ENCODE results near the gene UBE4B. TPM values are rescaled to one million over a fixed set of nuclear protein-coding genes. Genes with fewer than 3 reads are reported as not detected.

Gene UBE4B
- total RNA-seq, 1 donor from 2014 or later, result 54.8 TPM

DNA sequence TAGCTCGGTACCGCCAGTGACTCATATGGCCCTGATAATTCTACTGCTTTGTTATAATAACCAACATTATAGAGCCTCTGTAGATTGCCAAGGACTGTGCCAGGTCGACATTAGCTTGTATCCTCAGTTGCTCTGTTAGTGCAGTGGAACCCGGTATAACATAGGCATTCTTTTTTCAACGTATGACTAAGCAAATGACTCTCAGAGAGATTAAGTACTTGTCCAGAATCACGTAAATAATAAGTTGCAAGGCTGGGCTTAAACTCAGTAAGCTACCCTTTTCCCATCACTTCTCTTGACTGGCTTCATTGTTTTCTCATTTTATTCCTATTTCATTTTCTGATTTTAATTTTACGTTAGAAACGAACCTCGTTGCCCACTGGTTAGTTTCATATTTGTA, 85.1 kb downstream of the UBE4B start:
- H3K4me1 Mint-ChIP-seq (ENCODE audit: unreplicated experiment), result no peaks in the 10 kb centered on the region
- peaks cover 19% of the 10 kb centered on the region for H3K36me3 Mint-ChIP-seq (ENCODE audit: low read depth, unreplicated experiment)

GRCh38 chr1:10121688-10122087, 88.9 kb downstream of the UBE4B start:
- no peak overlapping the region for H3K4me3 Mint-ChIP-seq (ENCODE audit: unreplicated experiment)
- no peaks in the 10 kb centered on the region for H3K9me3 Mint-ChIP-seq (ENCODE audit: unreplicated experiment)
- H3K36me3 Mint-ChIP-seq (ENCODE audit: low read depth, unreplicated experiment), result peaks cover 8% of the 10 kb centered on the region
- no peaks in the 10 kb centered on the region for H3K4me1 Mint-ChIP-seq (ENCODE audit: unreplicated experiment)
- DNase-seq (ENCODE audit: low spot score), result no peak
- TF ChIP-seq CTCF (IDR thresholded peaks at IDR 0.05; ENCODE audit: unreplicated experiment), result no peak
- no peak overlapping the region for H3K27ac Mint-ChIP-seq (ENCODE audit: unreplicated experiment)
- H3K27me3 Mint-ChIP-seq (ENCODE audit: unreplicated experiment), result no peaks in the 10 kb centered on the region

More for the DNA sequence above, 85.1 kb downstream of the UBE4B start:
- TF ChIP-seq CTCF (IDR thresholded peaks at IDR 0.05; ENCODE audit: unreplicated experiment), result no peak
- H3K27me3 Mint-ChIP-seq (ENCODE audit: unreplicated experiment), result peaks cover 6% of the 10 kb centered on the region
- H3K27ac Mint-ChIP-seq (ENCODE audit: unreplicated experiment), result no peak overlapping the region
- no peak overlapping the region for H3K4me3 Mint-ChIP-seq (ENCODE audit: unreplicated experiment)
- H3K9me3 Mint-ChIP-seq (ENCODE audit: unreplicated experiment), result no peaks in the 10 kb centered on the region
- DNase-seq (ENCODE audit: low spot score), result no peak

GRCh38 chr1:10122926-10123325, 90.2 kb downstream of the UBE4B start:
- no peak for TF ChIP-seq CTCF (IDR thresholded peaks at IDR 0.05; ENCODE audit: unreplicated experiment)
- Mint-ChIP-seq H3K36me3 (ENCODE audit: low read depth, unreplicated experiment) (peaks cover 8% of the 10 kb centered on the region), H3K27ac (ENCODE audit: unreplicated experiment) (no peak overlapping the region), H3K4me3 (ENCODE audit: unreplicated experiment) (no peak overlapping the region), H3K4me1 (ENCODE audit: unreplicated experiment) (no peaks in the 10 kb centered on the region), H3K9me3 (ENCODE audit: unreplicated experiment) (no peaks in the 10 kb centered on the region), H3K27me3 (ENCODE audit: unreplicated experiment) (no peaks in the 10 kb centered on the region)
- DNase-seq (ENCODE audit: low spot score), result no peak

DNA sequence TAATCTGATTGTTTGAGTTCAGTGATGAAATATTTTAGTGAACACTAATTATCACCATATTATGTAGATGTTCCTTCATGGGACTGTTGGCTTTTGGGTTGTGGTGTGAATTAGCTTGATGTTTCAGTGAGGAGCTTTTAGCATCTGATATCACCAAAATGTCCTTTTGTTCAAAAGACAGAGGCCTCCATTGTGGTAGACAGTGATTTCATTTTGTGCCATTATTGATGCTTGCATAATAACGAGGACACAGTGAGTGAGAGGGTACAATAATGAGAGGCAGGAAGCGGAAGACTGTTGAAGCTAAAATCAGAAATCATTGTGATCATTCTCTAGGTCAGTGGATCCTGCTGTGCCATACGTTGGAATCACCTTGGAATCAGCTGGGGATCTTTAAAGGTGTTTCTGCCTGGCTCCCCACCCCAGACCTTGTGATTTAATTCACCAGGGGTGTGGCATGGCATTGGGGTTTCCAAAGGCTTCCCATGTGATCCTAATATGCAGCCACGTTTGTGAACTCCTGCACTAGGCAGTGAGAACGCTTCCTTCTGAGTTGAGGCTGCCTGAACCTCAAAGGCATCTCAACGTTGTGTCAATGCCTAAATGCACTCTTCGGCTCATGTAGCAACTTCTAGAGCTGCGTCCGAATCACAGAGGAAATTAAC, 95.5 kb downstream of the UBE4B start:
- H3K4me3 Mint-ChIP-seq (ENCODE audit: unreplicated experiment), result no peak overlapping the region
- peaks cover 14% of the 10 kb centered on the region for H3K36me3 Mint-ChIP-seq (ENCODE audit: low read depth, unreplicated experiment)
- DNase-seq (ENCODE audit: low spot score), result no peak
- no peaks in the 10 kb centered on the region for H3K27me3 Mint-ChIP-seq (ENCODE audit: unreplicated experiment)
- no peak overlapping the region for H3K27ac Mint-ChIP-seq (ENCODE audit: unreplicated experiment)
- no peak for TF ChIP-seq CTCF (IDR thresholded peaks at IDR 0.05; ENCODE audit: unreplicated experiment)
- H3K9me3 Mint-ChIP-seq (ENCODE audit: unreplicated experiment), result no peaks in the 10 kb centered on the region
- no peaks in the 10 kb centered on the region for H3K4me1 Mint-ChIP-seq (ENCODE audit: unreplicated experiment)

- TF ChIP-seq CTCF (IDR thresholded peaks at IDR 0.05; ENCODE audit: unreplicated experiment), result no peak
- Mint-ChIP-seq H3K9me3 (ENCODE audit: unreplicated experiment) (no peaks in the 10 kb centered on the region), H3K27me3 (ENCODE audit: unreplicated experiment) (no peaks in the 10 kb centered on the region), H3K4me1 (ENCODE audit: unreplicated experiment) (no peaks in the 10 kb centered on the region), H3K4me3 (ENCODE audit: unreplicated experiment) (no peak overlapping the region), H3K36me3 (ENCODE audit: low read depth, unreplicated experiment) (peaks cover 20% of the 10 kb centered on the region), H3K27ac (ENCODE audit: unreplicated experiment) (no peak overlapping the region)
- no peak for DNase-seq (ENCODE audit: low spot score)
These were observed 99.6 kb downstream of the UBE4B start for GRCh38 chr1:10132316-10132715.
